Cardiac fibroblast (primary cell): Measurements from ENCODE around the gene ZNF548.

Experiments
- DNase-seq, 2 donors: peaks; one replicate each; pipeline versions ENCODE4 v3.0.0 to v3.0.0-alpha.2; 2010; ENCODE audit warnings: low read depth in 2 of 2
- H3K4me3 ChIP-seq, 2 donors: replicated peaks in 1 of 2; 1 replicate in 1 of 2; 2 replicates in 1 of 2; pipeline ENCODE4 v1.5.1; 2011; ENCODE audit warnings: low read depth in 2 of 2, low read length in 2 of 2, mild to moderate bottlenecking in 2 of 2, moderate library complexity in 1 of 2
- TF ChIP-seq, protein P1 (sequence below): IDR thresholded peaks from one replicate; pipeline ENCODE4 v1.5.1; 2011; ENCODE audit warnings: low read depth, mild to moderate bottlenecking, low read length, inconsistent platforms

Gene ZNF548

DNA sequence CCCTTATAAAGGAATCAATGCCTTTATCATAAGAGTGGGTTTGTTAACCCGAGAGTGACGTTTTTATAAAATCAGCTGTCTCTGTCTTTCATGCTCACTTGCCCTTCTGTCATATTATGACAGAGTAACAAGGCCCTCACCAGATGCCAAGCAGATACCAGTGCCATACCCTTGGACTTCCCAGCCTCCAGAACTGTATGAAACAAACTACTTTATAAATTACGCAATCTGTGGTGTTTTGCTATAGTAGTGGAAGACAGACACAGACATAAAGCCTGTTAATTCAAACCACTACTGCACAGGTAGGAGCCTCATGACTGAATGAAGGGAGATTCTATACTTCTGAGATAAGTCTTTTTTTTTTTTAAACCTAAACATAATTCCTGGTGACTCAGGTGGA, 62.7 kb downstream of the ZNF548 start:
- TF ChIP-seq, protein P1, sequence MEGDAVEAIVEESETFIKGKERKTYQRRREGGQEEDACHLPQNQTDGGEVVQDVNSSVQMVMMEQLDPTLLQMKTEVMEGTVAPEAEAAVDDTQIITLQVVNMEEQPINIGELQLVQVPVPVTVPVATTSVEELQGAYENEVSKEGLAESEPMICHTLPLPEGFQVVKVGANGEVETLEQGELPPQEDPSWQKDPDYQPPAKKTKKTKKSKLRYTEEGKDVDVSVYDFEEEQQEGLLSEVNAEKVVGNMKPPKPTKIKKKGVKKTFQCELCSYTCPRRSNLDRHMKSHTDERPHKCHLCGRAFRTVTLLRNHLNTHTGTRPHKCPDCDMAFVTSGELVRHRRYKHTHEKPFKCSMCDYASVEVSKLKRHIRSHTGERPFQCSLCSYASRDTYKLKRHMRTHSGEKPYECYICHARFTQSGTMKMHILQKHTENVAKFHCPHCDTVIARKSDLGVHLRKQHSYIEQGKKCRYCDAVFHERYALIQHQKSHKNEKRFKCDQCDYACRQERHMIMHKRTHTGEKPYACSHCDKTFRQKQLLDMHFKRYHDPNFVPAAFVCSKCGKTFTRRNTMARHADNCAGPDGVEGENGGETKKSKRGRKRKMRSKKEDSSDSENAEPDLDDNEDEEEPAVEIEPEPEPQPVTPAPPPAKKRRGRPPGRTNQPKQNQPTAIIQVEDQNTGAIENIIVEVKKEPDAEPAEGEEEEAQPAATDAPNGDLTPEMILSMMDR, result no peak
- no peak for DNase-seq
- no peak overlapping the region for H3K4me3 ChIP-seq
